Measurements from ENCODE around the gene TNNI3.

TNNI3 gene

GRCh38 chr19:55134736-55135135, 22.8 kb downstream of the TNNI3 start:
- no peak for TF ChIP-seq CTCF (conservative IDR thresholded peaks at IDR 0.05; ENCODE audit: low read depth, low read length)
- H3K4me3 ChIP-seq (IDR thresholded peaks at IDR 0.05; ENCODE audit: insufficient read depth, low read depth, low read length) = no peak overlapping the region
- no peaks in the 10 kb centered on the region for H4K20me1 ChIP-seq (ENCODE audit: insufficient read depth)
- no peak overlapping the region for H2AFZ ChIP-seq (ENCODE audit: low read depth)
- no peaks in the 10 kb centered on the region for H3K4me1 ChIP-seq (ENCODE audit: low read depth, poor library complexity, severe bottlenecking)
- H3K4me2 ChIP-seq = no peak overlapping the region
- H3K27me3 ChIP-seq (ENCODE audit: insufficient read depth, low read depth) = peaks cover 88% of the 10 kb centered on the region
- no peak overlapping the region for H3K27ac ChIP-seq
- no peak overlapping the region for H3K9ac ChIP-seq
- H3K36me3 ChIP-seq (ENCODE audit: insufficient read depth) = no peaks in the 10 kb centered on the region
- no peaks in the 10 kb centered on the region for H3K79me2 ChIP-seq (ENCODE audit: insufficient read depth, low read depth)

GRCh38 chr19:55133639-55134444, 23.7 kb downstream of the TNNI3 start:
- Histone ChIP-seq H3K27me3 (ENCODE audit: insufficient read depth, low read depth) (peaks cover 88% of the 10 kb centered on the region), H3K27ac (no peak overlapping the region), H4K20me1 (ENCODE audit: insufficient read depth) (no peaks in the 10 kb centered on the region), H3K36me3 (ENCODE audit: insufficient read depth) (no peaks in the 10 kb centered on the region), H2AFZ (ENCODE audit: low read depth) (no peak overlapping the region), H3K4me2 (no peak overlapping the region), H3K4me3 (IDR thresholded peaks at IDR 0.05; ENCODE audit: insufficient read depth, low read depth, low read length) (no peak overlapping the region), H3K4me1 (ENCODE audit: low read depth, poor library complexity, severe bottlenecking) (no peaks in the 10 kb centered on the region), H3K79me2 (ENCODE audit: insufficient read depth, low read depth) (no peaks in the 10 kb centered on the region), H3K9ac (no peak overlapping the region)
- TF ChIP-seq CTCF (conservative IDR thresholded peaks at IDR 0.05; ENCODE audit: low read depth, low read length) = no peak

GRCh38 chr19:55132453-55133129, 24.9 kb downstream of the TNNI3 start:
- Histone ChIP-seq H4K20me1 (ENCODE audit: insufficient read depth) (no peaks in the 10 kb centered on the region), H3K27ac (no peak overlapping the region), H3K4me1 (ENCODE audit: low read depth, poor library complexity, severe bottlenecking) (no peaks in the 10 kb centered on the region), H3K27me3 (ENCODE audit: insufficient read depth, low read depth) (peaks cover 90% of the 10 kb centered on the region), H3K9ac (no peak overlapping the region), H3K4me2 (no peak overlapping the region), H2AFZ (ENCODE audit: low read depth) (no peak overlapping the region), H3K36me3 (ENCODE audit: insufficient read depth) (no peaks in the 10 kb centered on the region), H3K79me2 (ENCODE audit: insufficient read depth, low read depth) (no peaks in the 10 kb centered on the region), H3K4me3 (IDR thresholded peaks at IDR 0.05; ENCODE audit: insufficient read depth, low read depth, low read length) (no peak overlapping the region)
- TF ChIP-seq CTCF (conservative IDR thresholded peaks at IDR 0.05; ENCODE audit: low read depth, low read length) = no peak

- Histone ChIP-seq H3K4me1 (ENCODE audit: low read depth, poor library complexity, severe bottlenecking) (no peaks in the 10 kb centered on the region), H3K4me3 (IDR thresholded peaks at IDR 0.05; ENCODE audit: insufficient read depth, low read depth, low read length) (no peak overlapping the region), H3K9ac (no peak overlapping the region), H3K36me3 (ENCODE audit: insufficient read depth) (no peaks in the 10 kb centered on the region), H3K27me3 (ENCODE audit: insufficient read depth, low read depth) (peaks cover 93% of the 10 kb centered on the region), H3K27ac (no peak overlapping the region), H3K4me2 (no peak overlapping the region), H3K79me2 (ENCODE audit: insufficient read depth, low read depth) (no peaks in the 10 kb centered on the region), H4K20me1 (ENCODE audit: insufficient read depth) (no peaks in the 10 kb centered on the region), H2AFZ (ENCODE audit: low read depth) (no peak overlapping the region)
- no peak for TF ChIP-seq CTCF (conservative IDR thresholded peaks at IDR 0.05; ENCODE audit: low read depth, low read length)
Observed at GRCh38 chr19:55131421-55131820, 26.1 kb downstream of the TNNI3 start.
